GM23338 (cell line): ENCODE results near the gene FBXO38. TPM values are rescaled to one million over a fixed set of nuclear protein-coding genes. Genes with fewer than 3 reads are reported as not detected.

Experiments used
- ATAC-seq: fragments of 200-7000 bp; cut with Tn5 transposase; 3 replicates; pipeline ENCODE4 v1.9.1; 2020
- DNase-seq: peaks from one replicate; pipeline ENCODE4 v3.0.0-alpha.2; 2015; ENCODE audit warnings: low spot score
- H2AFZ ChIP-seq: fragments of 200-600 bp; sonication (generic); 2 replicates; pipeline ENCODE4 v1.8.0; 2016; ENCODE audit warnings: antibody characterized with exemption, mild to moderate bottlenecking, moderate library complexity
- H3F3A ChIP-seq: fragments of 200-600 bp; sonication (generic); replicated peaks from 2 replicates; pipeline ENCODE4 v1.8.0; 2017; ENCODE audit warnings: antibody characterized with exemption, mixed run types, low read depth
- H3K27ac ChIP-seq: fragments of 200-600 bp; sonication (generic); 2 replicates; pipeline ENCODE4 v1.6.1; 2016; ENCODE audit warnings: low read depth
- H3K27me3 ChIP-seq: fragments of 200-600 bp; sonication (generic); 2 replicates; pipeline ENCODE4 v1.8.0; 2016; ENCODE audit warnings: mild to moderate bottlenecking, mixed run types, moderate library complexity; ENCODE audit not compliant: insufficient read depth
- H3K36me3 ChIP-seq: fragments of 200-600 bp; sonication (generic); 2 replicates; pipeline ENCODE4 v1.8.0; 2016; ENCODE audit warnings: mild to moderate bottlenecking; ENCODE audit not compliant: insufficient read depth
- H3K4me1 ChIP-seq: fragments of 200-600 bp; sonication (generic); 2 replicates; pipeline ENCODE4 v1.8.0; 2016; ENCODE audit warnings: mild to moderate bottlenecking, moderate library complexity; ENCODE audit not compliant: insufficient read depth
- H3K4me2 ChIP-seq: fragments of 200-600 bp; sonication (generic); 2 replicates; pipeline ENCODE4 v1.7.1; 2017; ENCODE audit warnings: mixed run types
- H3K4me3 ChIP-seq: fragments of 200-600 bp; sonication (generic); 2 replicates; pipeline ENCODE4 v1.6.1; 2016; ENCODE audit warnings: mixed run types
- H3K79me2 ChIP-seq: fragments of 200-600 bp; sonication (generic); replicated peaks from 2 replicates; pipeline ENCODE4 v1.8.0; 2017; ENCODE audit warnings: mild to moderate bottlenecking; ENCODE audit not compliant: insufficient read depth
- H3K9me2 ChIP-seq: fragments of 200-600 bp; sonication (generic); 2 replicates; pipeline ENCODE4 v1.8.0; 2017; ENCODE audit not compliant: insufficient read depth
- H4K20me1 ChIP-seq: fragments of 200-600 bp; sonication (generic); replicated peaks from 2 replicates; pipeline ENCODE4 v1.8.0; 2017; ENCODE audit warnings: mild to moderate bottlenecking; ENCODE audit not compliant: insufficient read depth
- H3K27ac Mint-ChIP-seq: 2 replicates; pipeline ENCODE4 v1.8.0; 2020; ENCODE audit warnings: inconsistent platforms, mild to moderate bottlenecking, moderate library complexity, mixed read lengths
- H3K27me3 Mint-ChIP-seq: 3 replicates; pipeline ENCODE4 v1.8.0; 2022; ENCODE audit warnings: low read depth, mild to moderate bottlenecking, moderate library complexity, mixed read lengths, inconsistent platforms; ENCODE audit not compliant: insufficient read depth, poor library complexity
- H3K36me3 Mint-ChIP-seq: 3 replicates; pipeline ENCODE4 v1.8.0; 2021; ENCODE audit warnings: low read depth, mild to moderate bottlenecking, inconsistent platforms, moderate library complexity, mixed read lengths
- H3K4me1 Mint-ChIP-seq: 3 replicates; pipeline ENCODE4 v1.8.0; 2020; ENCODE audit warnings: mild to moderate bottlenecking, inconsistent platforms, mixed read lengths
- H3K4me3 Mint-ChIP-seq: 3 replicates; pipeline ENCODE4 v1.8.0; 2021; ENCODE audit warnings: moderate library complexity, mild to moderate bottlenecking, inconsistent platforms, mixed read lengths
- H3K9me3 Mint-ChIP-seq: 3 replicates; pipeline ENCODE4 v1.8.0; 2020; ENCODE audit warnings: moderate library complexity, mild to moderate bottlenecking, inconsistent platforms, mixed read lengths
- EZH2 ChIP-seq: fragments of 200-600 bp; sonication (generic); IDR thresholded peaks from one replicate; pipeline ENCODE4 v1.8.0; 2017; ENCODE audit warnings: antibody characterized with exemption, mild to moderate bottlenecking, low read depth; ENCODE audit not compliant: unreplicated experiment
- EZH2phosphoT487 ChIP-seq: fragments of 200-600 bp; sonication (generic); IDR thresholded peaks from one replicate; pipeline ENCODE4 v1.8.1; 2018; ENCODE audit warnings: antibody characterized with exemption; ENCODE audit not compliant: unreplicated experiment
- JUNB ChIP-seq: IDR thresholded peaks from one replicate; pipeline ENCODE4 v1.6.1; 2016; ENCODE audit warnings: antibody characterized with exemption; ENCODE audit not compliant: unreplicated experiment
- NANOG ChIP-seq: IDR thresholded peaks from 2 replicates; pipeline ENCODE4 v1.6.1; 2016; ENCODE audit warnings: antibody characterized with exemption, borderline replicate concordance
- POLR2AphosphoS5 ChIP-seq: IDR thresholded peaks from 2 replicates; pipeline ENCODE4 v1.6.1; 2016; ENCODE audit warnings: antibody characterized with exemption, low read depth
- STAT1 ChIP-seq: IDR thresholded peaks from one replicate; pipeline ENCODE4 v1.6.1; 2016; ENCODE audit warnings: antibody characterized with exemption; ENCODE audit not compliant: unreplicated experiment
- ZNF114 ChIP-seq: fragments of 250-450 bp; sonication (Bioruptor Pico); IDR thresholded peaks from 2 replicates; pipeline ENCODE4 v1.5.0; 2020; ENCODE audit warnings: mild to moderate bottlenecking, moderate library complexity
- ZNF331 ChIP-seq: fragments of 250-450 bp; sonication (Bioruptor Pico); IDR thresholded peaks from 2 replicates; pipeline ENCODE4 v1.5.0; 2020; ENCODE audit warnings: low read depth, mild to moderate bottlenecking, moderate library complexity
- polyA plus RNA-seq: library from polyadenylated mRNA; unstranded; fragments of >200 nt; fragmentation: Nextera tagmentation; extraction: Ambion mirVana; gene quantifications from 2 replicates; pipeline ENCODE4 v1.2.1, GENCODE V29; 2016
- total RNA-seq: library from RNA; depleted of rRNA; stranded (reverse); fragments of >200 nt; shearing (Covaris generic); gene quantifications from 2 replicates; pipeline ENCODE4 v1.2.3, GENCODE V29; 2014
- TF ChIP-seq, protein P1 (sequence below): IDR thresholded peaks from 2 replicates; pipeline ENCODE4 v1.6.1; 2016; ENCODE audit warnings: antibody characterized with exemption
- TF ChIP-seq, protein P2 (sequence below), 2 experiments: fragments of 200-600 bp in 1 of 2; sonication (generic) in 1 of 2; conservative IDR thresholded peaks; 2 replicates each; pipeline versions ENCODE4 v1.5.1 to v1.6.1; 2016 to 2017; ENCODE audit warnings: antibody characterized with exemption in 2 of 2, low read depth in 2 of 2, mild to moderate bottlenecking in 2 of 2, moderate library complexity in 1 of 2
- TF ChIP-seq, protein P3 (sequence below): fragments of 250-450 bp; sonication (Bioruptor Pico); IDR thresholded peaks from 2 replicates; pipeline ENCODE4 v1.5.0; 2020; ENCODE audit warnings: mild to moderate bottlenecking, moderate library complexity

The FBXO38 gene
- total and polyA plus RNA-seq, 2 experiments from 2014 or later, result 13.3 to 45.6 TPM

DNA sequence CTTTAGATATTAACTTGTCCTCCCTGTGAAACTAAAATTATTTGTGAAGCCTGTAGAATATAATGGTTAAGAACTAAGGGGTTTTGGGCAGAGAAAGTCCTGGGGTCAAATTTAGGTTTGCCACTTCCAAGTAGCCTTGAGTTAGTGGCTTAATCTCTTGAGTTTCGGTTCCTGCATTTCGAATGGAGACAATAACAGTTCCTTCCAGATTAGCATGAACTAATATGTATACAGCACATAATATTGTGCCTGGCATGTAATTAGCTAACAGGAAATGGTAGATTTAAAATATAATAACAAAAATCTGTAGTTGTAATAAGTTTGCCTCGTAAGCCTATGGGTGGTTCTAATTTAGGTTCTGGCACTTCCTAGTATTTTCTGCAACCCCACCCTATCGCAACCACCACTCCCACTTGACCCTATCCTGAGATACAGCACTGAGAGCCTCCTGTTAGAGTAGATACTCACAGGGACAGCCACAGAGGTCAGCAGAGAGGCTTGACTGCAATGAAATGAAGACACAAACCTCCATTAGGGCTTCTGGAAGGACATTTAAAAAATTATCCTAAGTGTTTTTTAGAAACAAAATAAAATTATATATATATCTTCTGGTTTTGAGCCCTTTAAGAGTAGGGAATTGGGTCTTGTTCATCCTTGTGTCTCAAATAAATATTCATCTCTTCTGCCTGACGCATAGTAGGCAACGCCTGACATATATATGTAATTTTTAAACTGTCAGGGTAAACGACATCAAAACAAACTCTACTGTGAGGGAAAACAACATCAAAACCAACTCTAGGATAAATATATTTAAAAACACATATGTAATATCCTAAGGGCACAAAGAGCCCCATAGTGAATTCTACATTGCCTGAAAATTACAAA lies 39.9 kb upstream of the FBXO38 start:
- ATAC-seq (peak; percentile 66), DNase-seq (peak; percentile 5)
- Histone ChIP-seq H3K4me2 (no peak overlapping the region), H2AFZ (no peak overlapping the region), H3K27me3 (no peaks in the 10 kb centered on the region), H3K9me2 (no peaks in the 10 kb centered on the region), H3F3A (no peaks in the 10 kb centered on the region), H4K20me1 (no peaks in the 10 kb centered on the region), H3K4me3 (no peak overlapping the region), H3K4me1 (no peaks in the 10 kb centered on the region), H3K27ac (no peak overlapping the region), H3K79me2 (no peaks in the 10 kb centered on the region), H3K36me3 (no peaks in the 10 kb centered on the region)
- no peaks in the 10 kb centered on the region for H3K27me3 Mint-ChIP-seq
- H3K9me3 Mint-ChIP-seq, result no peaks in the 10 kb centered on the region
- H3K27ac Mint-ChIP-seq, result no peak overlapping the region
- TF ChIP-seq EZH2phosphoT487, result no peak
- no peak for TF ChIP-seq JUNB
- TF ChIP-seq EZH2, result no peak
- H3K36me3 Mint-ChIP-seq, result no peaks in the 10 kb centered on the region
- H3K4me1 Mint-ChIP-seq, result peaks cover 2% of the 10 kb centered on the region; the same call in 1 of the 3 replicates
- no peak overlapping the region for H3K4me3 Mint-ChIP-seq

DNA sequence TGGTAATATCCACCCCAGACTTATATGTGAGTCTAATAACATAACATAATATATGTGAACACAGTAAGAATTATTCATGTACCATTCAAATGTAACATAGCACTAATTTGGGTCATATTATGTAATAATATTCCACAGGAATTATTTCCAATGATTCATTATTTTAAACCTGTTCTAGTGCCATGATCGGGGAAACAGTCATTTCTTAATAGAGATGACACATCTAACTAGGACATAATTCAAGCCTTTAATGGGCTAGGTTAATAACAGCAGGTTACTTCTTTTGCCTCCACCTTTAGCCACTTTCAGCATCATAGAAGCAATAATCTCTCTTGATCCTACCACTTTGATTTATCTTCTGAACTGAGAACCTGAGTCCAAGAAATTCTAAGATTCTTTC lies 36.1 kb upstream of the FBXO38 start:
- H3K27ac ChIP-seq, result no peak overlapping the region
- Mint-ChIP-seq H3K27ac (no peak overlapping the region), H3K9me3 (no peaks in the 10 kb centered on the region), H3K4me3 (no peak overlapping the region), H3K4me1 (peaks cover 2% of the 10 kb centered on the region; the same call in 1 of the 3 replicates), H3K36me3 (no peaks in the 10 kb centered on the region), H3K27me3 (no peaks in the 10 kb centered on the region)
- no peaks in the 10 kb centered on the region for H3K4me1 ChIP-seq
- DNase-seq (no peak), ATAC-seq (no peak)
- H3K9me2 ChIP-seq, result no peaks in the 10 kb centered on the region
- H4K20me1 ChIP-seq, result no peaks in the 10 kb centered on the region
- no peaks in the 10 kb centered on the region for H3K27me3 ChIP-seq
- no peaks in the 10 kb centered on the region for H3F3A ChIP-seq
- H3K36me3 ChIP-seq, result no peaks in the 10 kb centered on the region
- H3K4me3 ChIP-seq, result no peak overlapping the region
- no peak overlapping the region for H3K4me2 ChIP-seq
- no peak overlapping the region for H2AFZ ChIP-seq
- H3K79me2 ChIP-seq, result no peaks in the 10 kb centered on the region
- TF ChIP-seq EZH2phosphoT487, result no peak
- TF ChIP-seq, protein P1, sequence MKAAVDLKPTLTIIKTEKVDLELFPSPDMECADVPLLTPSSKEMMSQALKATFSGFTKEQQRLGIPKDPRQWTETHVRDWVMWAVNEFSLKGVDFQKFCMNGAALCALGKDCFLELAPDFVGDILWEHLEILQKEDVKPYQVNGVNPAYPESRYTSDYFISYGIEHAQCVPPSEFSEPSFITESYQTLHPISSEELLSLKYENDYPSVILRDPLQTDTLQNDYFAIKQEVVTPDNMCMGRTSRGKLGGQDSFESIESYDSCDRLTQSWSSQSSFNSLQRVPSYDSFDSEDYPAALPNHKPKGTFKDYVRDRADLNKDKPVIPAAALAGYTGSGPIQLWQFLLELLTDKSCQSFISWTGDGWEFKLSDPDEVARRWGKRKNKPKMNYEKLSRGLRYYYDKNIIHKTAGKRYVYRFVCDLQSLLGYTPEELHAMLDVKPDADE, result no peak
- no peak for TF ChIP-seq STAT1
- TF ChIP-seq ZNF331 (CRISPR knock-in tag), result no peak
- no peak for TF ChIP-seq ZNF114 (CRISPR knock-in tag)
- no peak for TF ChIP-seq NANOG
- TF ChIP-seq, protein P2, sequence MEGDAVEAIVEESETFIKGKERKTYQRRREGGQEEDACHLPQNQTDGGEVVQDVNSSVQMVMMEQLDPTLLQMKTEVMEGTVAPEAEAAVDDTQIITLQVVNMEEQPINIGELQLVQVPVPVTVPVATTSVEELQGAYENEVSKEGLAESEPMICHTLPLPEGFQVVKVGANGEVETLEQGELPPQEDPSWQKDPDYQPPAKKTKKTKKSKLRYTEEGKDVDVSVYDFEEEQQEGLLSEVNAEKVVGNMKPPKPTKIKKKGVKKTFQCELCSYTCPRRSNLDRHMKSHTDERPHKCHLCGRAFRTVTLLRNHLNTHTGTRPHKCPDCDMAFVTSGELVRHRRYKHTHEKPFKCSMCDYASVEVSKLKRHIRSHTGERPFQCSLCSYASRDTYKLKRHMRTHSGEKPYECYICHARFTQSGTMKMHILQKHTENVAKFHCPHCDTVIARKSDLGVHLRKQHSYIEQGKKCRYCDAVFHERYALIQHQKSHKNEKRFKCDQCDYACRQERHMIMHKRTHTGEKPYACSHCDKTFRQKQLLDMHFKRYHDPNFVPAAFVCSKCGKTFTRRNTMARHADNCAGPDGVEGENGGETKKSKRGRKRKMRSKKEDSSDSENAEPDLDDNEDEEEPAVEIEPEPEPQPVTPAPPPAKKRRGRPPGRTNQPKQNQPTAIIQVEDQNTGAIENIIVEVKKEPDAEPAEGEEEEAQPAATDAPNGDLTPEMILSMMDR (conservative IDR thresholded peaks at IDR 0.05; ENCODE audit: low read depth in 2 of 2), result no peak
- TF ChIP-seq POLR2AphosphoS5, result no peak
- TF ChIP-seq, protein P3, sequence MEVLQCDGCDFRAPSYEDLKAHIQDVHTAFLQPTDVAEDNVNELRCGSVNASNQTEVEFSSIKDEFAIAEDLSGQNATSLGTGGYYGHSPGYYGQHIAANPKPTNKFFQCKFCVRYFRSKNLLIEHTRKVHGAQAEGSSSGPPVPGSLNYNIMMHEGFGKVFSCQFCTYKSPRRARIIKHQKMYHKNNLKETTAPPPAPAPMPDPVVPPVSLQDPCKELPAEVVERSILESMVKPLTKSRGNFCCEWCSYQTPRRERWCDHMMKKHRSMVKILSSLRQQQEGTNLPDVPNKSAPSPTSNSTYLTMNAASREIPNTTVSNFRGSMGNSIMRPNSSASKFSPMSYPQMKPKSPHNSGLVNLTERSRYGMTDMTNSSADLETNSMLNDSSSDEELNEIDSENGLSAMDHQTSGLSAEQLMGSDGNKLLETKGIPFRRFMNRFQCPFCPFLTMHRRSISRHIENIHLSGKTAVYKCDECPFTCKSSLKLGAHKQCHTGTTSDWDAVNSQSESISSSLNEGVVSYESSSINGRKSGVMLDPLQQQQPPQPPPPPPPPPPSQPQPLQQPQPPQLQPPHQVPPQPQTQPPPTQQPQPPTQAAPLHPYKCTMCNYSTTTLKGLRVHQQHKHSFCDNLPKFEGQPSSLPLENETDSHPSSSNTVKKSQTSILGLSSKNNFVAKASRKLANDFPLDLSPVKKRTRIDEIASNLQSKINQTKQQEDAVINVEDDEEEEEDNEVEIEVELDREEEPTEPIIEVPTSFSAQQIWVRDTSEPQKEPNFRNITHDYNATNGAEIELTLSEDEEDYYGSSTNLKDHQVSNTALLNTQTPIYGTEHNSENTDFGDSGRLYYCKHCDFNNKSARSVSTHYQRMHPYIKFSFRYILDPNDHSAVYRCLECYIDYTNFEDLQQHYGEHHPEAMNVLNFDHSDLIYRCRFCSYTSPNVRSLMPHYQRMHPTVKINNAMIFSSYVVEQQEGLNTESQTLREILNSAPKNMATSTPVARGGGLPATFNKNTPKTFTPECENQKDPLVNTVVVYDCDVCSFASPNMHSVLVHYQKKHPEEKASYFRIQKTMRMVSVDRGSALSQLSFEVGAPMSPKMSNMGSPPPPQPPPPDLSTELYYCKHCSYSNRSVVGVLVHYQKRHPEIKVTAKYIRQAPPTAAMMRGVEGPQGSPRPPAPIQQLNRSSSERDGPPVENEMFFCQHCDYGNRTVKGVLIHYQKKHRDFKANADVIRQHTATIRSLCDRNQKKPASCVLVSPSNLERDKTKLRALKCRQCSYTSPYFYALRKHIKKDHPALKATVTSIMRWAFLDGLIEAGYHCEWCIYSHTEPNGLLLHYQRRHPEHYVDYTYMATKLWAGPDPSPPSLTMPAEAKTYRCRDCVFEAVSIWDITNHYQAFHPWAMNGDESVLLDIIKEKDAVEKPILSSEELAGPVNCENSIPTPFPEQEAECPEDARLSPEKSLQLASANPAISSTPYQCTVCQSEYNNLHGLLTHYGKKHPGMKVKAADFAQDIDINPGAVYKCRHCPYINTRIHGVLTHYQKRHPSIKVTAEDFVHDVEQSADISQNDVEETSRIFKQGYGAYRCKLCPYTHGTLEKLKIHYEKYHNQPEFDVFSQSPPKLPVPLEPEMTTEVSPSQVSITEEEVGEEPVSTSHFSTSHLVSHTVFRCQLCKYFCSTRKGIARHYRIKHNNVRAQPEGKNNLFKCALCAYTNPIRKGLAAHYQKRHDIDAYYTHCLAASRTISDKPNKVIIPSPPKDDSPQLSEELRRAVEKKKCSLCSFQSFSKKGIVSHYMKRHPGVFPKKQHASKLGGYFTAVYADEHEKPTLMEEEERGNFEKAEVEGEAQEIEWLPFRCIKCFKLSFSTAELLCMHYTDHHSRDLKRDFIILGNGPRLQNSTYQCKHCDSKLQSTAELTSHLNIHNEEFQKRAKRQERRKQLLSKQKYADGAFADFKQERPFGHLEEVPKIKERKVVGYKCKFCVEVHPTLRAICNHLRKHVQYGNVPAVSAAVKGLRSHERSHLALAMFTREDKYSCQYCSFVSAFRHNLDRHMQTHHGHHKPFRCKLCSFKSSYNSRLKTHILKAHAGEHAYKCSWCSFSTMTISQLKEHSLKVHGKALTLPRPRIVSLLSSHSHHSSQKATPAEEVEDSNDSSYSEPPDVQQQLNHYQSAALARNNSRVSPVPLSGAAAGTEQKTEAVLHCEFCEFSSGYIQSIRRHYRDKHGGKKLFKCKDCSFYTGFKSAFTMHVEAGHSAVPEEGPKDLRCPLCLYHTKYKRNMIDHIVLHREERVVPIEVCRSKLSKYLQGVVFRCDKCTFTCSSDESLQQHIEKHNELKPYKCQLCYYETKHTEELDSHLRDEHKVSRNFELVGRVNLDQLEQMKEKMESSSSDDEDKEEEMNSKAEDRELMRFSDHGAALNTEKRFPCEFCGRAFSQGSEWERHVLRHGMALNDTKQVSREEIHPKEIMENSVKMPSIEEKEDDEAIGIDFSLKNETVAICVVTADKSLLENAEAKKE (CRISPR knock-in tag), result no peak
